Psoas muscle (tissue), 8 donors: ENCODE results near the gene LSAMP. TPM values are rescaled to one million over a fixed set of nuclear protein-coding genes. Genes with fewer than 3 reads are reported as not detected.

Experiments
- ATAC-seq, 4 donors: fragments of 200-7000 bp; cut with Tn5 transposase; one replicate each; pipeline ENCODE4 v1.9.1; 2020; ENCODE audit warnings: moderate library complexity in 3 of 4, mild to moderate bottlenecking in 2 of 4
- DNase-seq, 2 donors: peaks; one replicate each; pipeline ENCODE4 v3.0.0-alpha.2; 2020
- H3K27ac ChIP-seq: fragments of 200-600 bp; one replicate; pipeline ENCODE4 v1.8.0; 2022
- H3K27me3 ChIP-seq, 3 donors: fragments of 200-600 bp in 1 of 3; one replicate each; pipeline versions ENCODE4 v1.6.1 to v1.8.0; 2013 to 2022; ENCODE audit warnings: low read length in 2 of 3, mild to moderate bottlenecking in 2 of 3, moderate library complexity in 1 of 3; ENCODE audit not compliant: insufficient read depth in 3 of 3
- H3K36me3 ChIP-seq, 2 donors: fragments of 200-600 bp in 1 of 2; one replicate each; pipeline versions ENCODE4 v1.6.1 to v1.8.0; 2013 to 2022; ENCODE audit warnings: low read depth in 1 of 2, mild to moderate bottlenecking in 1 of 2, moderate library complexity in 1 of 2; ENCODE audit not compliant: insufficient read depth in 1 of 2
- H3K4me1 ChIP-seq: fragments of 200-600 bp; one replicate; pipeline ENCODE4 v1.8.0; 2022
- H3K4me3 ChIP-seq: fragments of 200-600 bp; one replicate; pipeline ENCODE4 v1.8.0; 2022; ENCODE audit warnings: mild to moderate bottlenecking
- H3K9me3 ChIP-seq: fragments of 200-600 bp; one replicate; pipeline ENCODE4 v1.8.0; 2022
- CTCF ChIP-seq: fragments of 200-600 bp; IDR thresholded peaks from one replicate; pipeline ENCODE4 v1.8.0; 2022; ENCODE audit warnings: antibody characterized with exemption
- WGBS, 3 donors: extraction: QIAGEN DNeasy Blood & Tissue Kit; methylation state at CpG; one replicate each; pipeline versions ENCODE4 v1.1.6 to v1.1.7; 2013; 5-methylcytosine and 5-hydroxymethylcytosine counted together
- intact Hi-C, 2 donors: fragments of 100-400 bp; cut with DNase I; formaldehyde crosslinking; loops; one replicate each; pipeline versions ENCODE4 v1.11.0 to v1.14.2; 2022
- polyA plus RNA-seq, 3 donors: library from polyadenylated mRNA; stranded (reverse); fragments of 200-250 nt; gene quantifications; one replicate each; pipeline ENCODE4 v1.2.3, GENCODE V29; 2013
- total RNA-seq, 4 donors: library from RNA; stranded (reverse); fragmentation: NEBNext Ultra II Directional in 2 of 4; extraction: Animal tissue kit (Norgen Biotek cat#: 25700) in 2 of 4; gene quantifications; one replicate each; pipeline versions ENCODE4 v1.2.1 to v1.2.4, GENCODE V29; 2021 to 2023
- donor health status: healthy with polysubstance abuse.
- donor health status: DM: no; HTN: no; CAD: no; lungs with moderate emphysema.
- donor health status: Bipolar disorder and iron deficiency.
- donor health status: healthy.
- donor health status: DM: yes; HTN: yes; CAD: no.
- donor health status: DM: no; HTN: no; CAD: no.
- donor health status: DM: no; HTN: no; CAD: no.
- donor health status: DM: yes; HTN: yes; CAD: no.

The LSAMP gene
- total and polyA plus RNA-seq, 7 donors: 0.01 to 0.17 (median 0.04) TPM; not detected in 4

GRCh38 chr3:116238846-116239565 is 206.3 kb downstream of the LSAMP start:
- no peaks in the 10 kb centered on the region for H3K36me3 ChIP-seq
- H3K4me1 ChIP-seq: no peaks in the 10 kb centered on the region
- no peaks in the 10 kb centered on the region for H3K27me3 ChIP-seq
- H3K4me3 ChIP-seq: no peak overlapping the region
- 16 to 21% (median 17%) methylated on average over 2 of the region's 2 CpGs for WGBS, 3 donors
- intact Hi-C loops: no loop called here
- TF ChIP-seq CTCF: no peak
- DNase-seq (no peak), ATAC-seq (no peak)
- H3K27ac ChIP-seq: no peak overlapping the region
- H3K9me3 ChIP-seq: no peaks in the 10 kb centered on the region

- Histone ChIP-seq H3K4me3 (no peak overlapping the region), H3K9me3 (no peaks in the 10 kb centered on the region), H3K36me3 (no peaks in the 10 kb centered on the region), H3K4me1 (no peaks in the 10 kb centered on the region), H3K27ac (no peak overlapping the region), H3K27me3 (no peaks in the 10 kb centered on the region)
- ATAC-seq: no peak
- no peak for DNase-seq
- intact Hi-C loops: no loop called here
- TF ChIP-seq CTCF: no peak
- 42 to 52% (median 42%) methylated on average over 4 of the region's 4 CpGs for WGBS, 3 donors
Observed at GRCh38 chr3:116233711-116234357, 211.5 kb downstream of the LSAMP start.

GRCh38 chr3:116230431-116231020 is 214.8 kb downstream of the LSAMP start:
- no peaks in the 10 kb centered on the region for H3K27me3 ChIP-seq
- ATAC-seq (no peak), DNase-seq (no peak)
- H3K27ac ChIP-seq: no peak overlapping the region
- TF ChIP-seq CTCF: no peak
- 74 to 78% (median 77%) methylated on average over 5 of the region's 5 CpGs for WGBS, 3 donors
- no peaks in the 10 kb centered on the region for H3K36me3 ChIP-seq
- no peaks in the 10 kb centered on the region for H3K9me3 ChIP-seq
- no peaks in the 10 kb centered on the region for H3K4me1 ChIP-seq
- intact Hi-C loops: no loop called here
- no peak overlapping the region for H3K4me3 ChIP-seq

- 77 to 86% (median 78%) methylated on average over 1 of the region's 1 CpG for WGBS, 3 donors
- Histone ChIP-seq H3K27ac (no peak overlapping the region), H3K4me3 (no peak overlapping the region), H3K27me3 (no peaks in the 10 kb centered on the region), H3K9me3 (no peaks in the 10 kb centered on the region), H3K36me3 (no peaks in the 10 kb centered on the region), H3K4me1 (no peaks in the 10 kb centered on the region)
- TF ChIP-seq CTCF: no peak
- intact Hi-C loops: no loop called here
- ATAC-seq (no peak), DNase-seq (no peak)
Observed at GRCh38 chr3:116226266-116226665, 219.0 kb downstream of the LSAMP start.
